TTC549 (cell line): Measurements from ENCODE around the gene ATP2C1.

Experiments
- FAIRE-seq: peaks from 2 replicates; lab custom pipeline; 2012; peaks lifted over from hg19 to GRCh38; lab: Jason Lieb, UNC

ATP2C1 gene

DNA sequence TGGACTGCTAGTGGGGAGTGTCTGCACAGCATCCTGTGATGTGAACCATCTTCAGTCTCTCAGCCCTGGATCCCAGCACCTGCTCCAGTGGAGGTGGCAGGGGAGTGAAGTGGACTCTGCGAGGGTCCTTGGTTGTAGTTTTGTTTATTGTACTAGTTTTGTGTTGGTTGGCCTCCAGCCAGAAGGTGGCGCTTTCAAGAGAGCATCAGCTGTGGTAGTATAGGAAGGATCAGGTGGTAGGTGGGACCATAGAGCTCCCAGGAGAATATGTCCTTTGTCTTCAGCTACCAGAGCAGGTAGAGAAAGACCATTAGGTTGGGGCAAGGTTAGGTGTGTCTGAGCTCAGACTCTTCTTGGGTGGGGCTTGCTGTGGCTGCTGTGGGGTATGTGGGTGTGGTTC lies 153.7 kb downstream of the ATP2C1 start:
- FAIRE-seq, result no peak

DNA sequence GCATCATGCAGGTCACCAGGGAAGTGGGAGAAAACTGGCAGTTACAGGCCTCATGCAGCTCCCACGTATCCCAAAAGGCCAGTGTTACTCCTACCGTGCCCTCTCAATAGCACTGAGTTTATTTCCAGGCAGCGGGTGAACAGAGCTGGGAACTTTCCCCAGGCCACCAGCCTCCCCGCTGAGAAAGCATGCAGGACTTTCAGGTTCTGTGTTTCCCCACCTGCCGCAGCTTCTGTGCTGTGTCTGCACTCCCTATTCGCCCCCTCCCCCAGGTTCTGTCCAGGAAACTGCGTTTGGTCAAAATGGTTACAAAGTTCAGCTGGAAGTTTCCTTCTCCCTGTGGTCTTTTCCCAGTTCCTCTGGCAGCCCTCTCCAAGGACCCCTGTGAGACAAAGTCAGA lies 154.1 kb downstream of the ATP2C1 start:
- FAIRE-seq, result no peak

DNA sequence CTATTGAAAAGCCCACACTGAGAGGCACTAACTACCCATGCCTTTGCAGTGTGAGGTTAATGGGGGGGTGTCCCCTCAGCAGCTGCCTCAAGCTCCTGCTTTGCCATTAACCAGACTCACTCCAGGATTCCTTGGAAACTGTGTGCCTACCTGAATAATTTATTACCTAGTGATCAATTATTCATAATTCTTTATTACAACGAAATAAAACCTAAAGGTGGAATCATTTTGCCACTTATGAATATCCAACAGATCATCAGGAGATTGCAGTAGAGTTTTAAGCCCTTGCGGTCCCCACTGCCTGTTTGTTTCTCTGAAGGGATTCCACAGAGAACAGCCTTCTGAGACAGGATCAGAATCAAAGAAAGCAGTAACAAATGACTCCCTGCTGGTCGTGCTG lies 156.1 kb downstream of the ATP2C1 start:
- no peak for FAIRE-seq

DNA sequence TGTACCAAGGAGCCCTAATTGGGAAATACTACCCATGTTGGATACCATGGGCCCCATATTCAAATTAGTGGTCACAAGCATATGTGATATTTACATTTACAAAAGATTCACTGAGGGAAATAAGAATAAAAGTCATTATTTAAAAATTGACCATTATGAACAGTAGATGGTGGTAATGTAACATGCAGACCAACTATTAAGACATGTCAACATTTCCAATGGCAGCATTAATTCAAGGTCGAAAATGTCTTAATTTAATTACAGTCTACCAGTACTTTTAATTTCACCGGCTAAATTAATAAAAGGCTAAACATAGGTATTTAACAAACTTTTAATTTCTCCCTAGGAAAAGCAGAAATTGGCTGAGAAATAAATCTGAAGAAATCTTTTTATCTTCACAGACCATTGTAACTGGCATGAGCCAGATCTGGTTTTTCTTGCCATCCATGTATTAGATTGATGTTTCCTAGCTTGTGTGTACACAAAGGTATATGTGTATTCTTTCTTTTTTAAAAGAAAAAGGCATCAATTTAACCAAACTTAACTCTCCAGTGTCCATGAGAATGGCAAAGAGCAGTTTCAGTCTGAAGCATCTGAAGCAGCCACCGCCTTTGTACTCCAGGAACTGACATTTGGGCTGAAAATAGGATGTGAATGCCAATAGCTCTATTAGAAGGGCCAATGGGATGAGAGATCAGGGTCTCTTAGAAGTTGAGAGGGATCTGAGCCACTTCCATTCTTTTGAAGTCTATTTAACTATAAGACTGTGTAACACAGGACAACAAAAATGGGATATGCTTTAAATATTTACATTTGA lies 159.4 kb downstream of the ATP2C1 start:
- FAIRE-seq, result no peak
